ENCODE measurements around the gene RPSA. TPM values are rescaled to one million over a fixed set of nuclear protein-coding genes. Genes with fewer than 3 reads are reported as not detected.

Gene RPSA
- total RNA-seq (2021; ENCODE audit: unreplicated experiment) (2,486 TPM), Bru-seq, nascent RNA (percentile 99 among the genes with signal in this experiment), BruChase-seq, experiment 1, labeled RNA remaining after a 6-hour chase (percentile 100 among the genes with signal in this experiment), BruChase-seq, experiment 2, labeled RNA remaining after a 2-hour chase (percentile 99 among the genes with signal in this experiment)
- 3,310 and 3,338 TPM in 2 replicates for polyA plus RNA-seq (2012)
- long read RNA-seq, transcript RPSA-201 (7 exons, 1,171 nt) = major isoform, 828 of 937 reads
- long read RNA-seq, transcript RPSA-207 (5 exons, 1,227 nt) = minor isoform, 8 of 937 reads
- long read RNA-seq, partial matches to known transcripts = 36 of 937 reads
- long read RNA-seq, other reads (novel, unspliced or antisense) = 60 of 937 reads

- CTCF ChIA-PET = interaction anchor here (1.6 kb wide), 1 partner anchor 92 kb away, joined by 3 read pairs; no protein-coding TSS in a partner anchor
- peak; percentile 94 for ATAC-seq
- H3K4me2 ChIP-seq (ENCODE audit: low read length) = peak within 1 kb of the TSS; percentile 89
- TF ChIP-seq POLR2A (IDR thresholded peaks at IDR 0.05; ENCODE audit: borderline replicate concordance, extremely low read depth, insufficient read depth, insufficient read length) = peak; percentile 96
- TF ChIP-seq CBX3 (IDR thresholded peaks at IDR 0.05; ENCODE audit: low read depth) = peak; percentile 61
- TF ChIP-seq EZH2phosphoT487 (IDR thresholded peaks at IDR 0.05; ENCODE audit: borderline replicate concordance) = no peak
- no peak for TF ChIP-seq FOSL1 (IDR thresholded peaks at IDR 0.05; ENCODE audit: low read depth)
- TF ChIP-seq, protein P1, sequence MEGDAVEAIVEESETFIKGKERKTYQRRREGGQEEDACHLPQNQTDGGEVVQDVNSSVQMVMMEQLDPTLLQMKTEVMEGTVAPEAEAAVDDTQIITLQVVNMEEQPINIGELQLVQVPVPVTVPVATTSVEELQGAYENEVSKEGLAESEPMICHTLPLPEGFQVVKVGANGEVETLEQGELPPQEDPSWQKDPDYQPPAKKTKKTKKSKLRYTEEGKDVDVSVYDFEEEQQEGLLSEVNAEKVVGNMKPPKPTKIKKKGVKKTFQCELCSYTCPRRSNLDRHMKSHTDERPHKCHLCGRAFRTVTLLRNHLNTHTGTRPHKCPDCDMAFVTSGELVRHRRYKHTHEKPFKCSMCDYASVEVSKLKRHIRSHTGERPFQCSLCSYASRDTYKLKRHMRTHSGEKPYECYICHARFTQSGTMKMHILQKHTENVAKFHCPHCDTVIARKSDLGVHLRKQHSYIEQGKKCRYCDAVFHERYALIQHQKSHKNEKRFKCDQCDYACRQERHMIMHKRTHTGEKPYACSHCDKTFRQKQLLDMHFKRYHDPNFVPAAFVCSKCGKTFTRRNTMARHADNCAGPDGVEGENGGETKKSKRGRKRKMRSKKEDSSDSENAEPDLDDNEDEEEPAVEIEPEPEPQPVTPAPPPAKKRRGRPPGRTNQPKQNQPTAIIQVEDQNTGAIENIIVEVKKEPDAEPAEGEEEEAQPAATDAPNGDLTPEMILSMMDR (IDR thresholded peaks at IDR 0.05 in 2 of 3, conservative IDR thresholded peaks at IDR 0.05 in 1 of 3; ENCODE audit: borderline replicate concordance in 1 of 3, insufficient read depth in 1 of 3, low read depth in 2 of 3, low read length in 2 of 3) = peak; percentile 8 to 22 (median 14); a peak in 3 of 6 replicates
- no peak for TF ChIP-seq ZNF274 (IDR thresholded peaks at IDR 0.05; ENCODE audit: low read depth, low read length)
- peak; percentile 62 for TF ChIP-seq YY1 (IDR thresholded peaks at IDR 0.05; ENCODE audit: extremely low read depth, insufficient replicate concordance, low read depth, low read length)
- peak; percentile 98 for TF ChIP-seq ZFX (IDR thresholded peaks at IDR 0.05)
- TF ChIP-seq MAX (IDR thresholded peaks at IDR 0.05) = peak; percentile 99
- TF ChIP-seq ATF3 (IDR thresholded peaks at IDR 0.05) = no peak
- no peak for TF ChIP-seq EZH2 (IDR thresholded peaks at IDR 0.05)
- TF ChIP-seq SP1 (IDR thresholded peaks at IDR 0.05; ENCODE audit: low read depth) = peak; percentile 85
- peak; percentile 55; the same call in 1 of the 2 replicates for TF ChIP-seq ELF1 (IDR thresholded peaks at IDR 0.05; ENCODE audit: borderline replicate concordance, low read depth)
- peak; percentile 35 for TF ChIP-seq JUND (IDR thresholded peaks at IDR 0.05)
- 0 out of 2 replicates have a peak, but pooled peaks have one; percentile 49 for TF ChIP-seq EGR1 (IDR thresholded peaks at IDR 0.05; ENCODE audit: low read depth)
- TF ChIP-seq CEBPB (IDR thresholded peaks at IDR 0.05; ENCODE audit: low read depth) = no peak
- peak; percentile 53 for TF ChIP-seq RAD21 (IDR thresholded peaks at IDR 0.05; ENCODE audit: low read depth)
- peak; percentile 7 for TF ChIP-seq TCF7L2 (IDR thresholded peaks at IDR 0.05; ENCODE audit: borderline replicate concordance, extremely low read depth, insufficient read depth, insufficient read length)
- peak; percentile 98 for TF ChIP-seq POLR2AphosphoS5 (IDR thresholded peaks at IDR 0.05; ENCODE audit: low read depth, low read length)
- peak; percentile 92 for TF ChIP-seq SIN3A (IDR thresholded peaks at IDR 0.05; ENCODE audit: low read depth)
- TF ChIP-seq, protein P2, sequence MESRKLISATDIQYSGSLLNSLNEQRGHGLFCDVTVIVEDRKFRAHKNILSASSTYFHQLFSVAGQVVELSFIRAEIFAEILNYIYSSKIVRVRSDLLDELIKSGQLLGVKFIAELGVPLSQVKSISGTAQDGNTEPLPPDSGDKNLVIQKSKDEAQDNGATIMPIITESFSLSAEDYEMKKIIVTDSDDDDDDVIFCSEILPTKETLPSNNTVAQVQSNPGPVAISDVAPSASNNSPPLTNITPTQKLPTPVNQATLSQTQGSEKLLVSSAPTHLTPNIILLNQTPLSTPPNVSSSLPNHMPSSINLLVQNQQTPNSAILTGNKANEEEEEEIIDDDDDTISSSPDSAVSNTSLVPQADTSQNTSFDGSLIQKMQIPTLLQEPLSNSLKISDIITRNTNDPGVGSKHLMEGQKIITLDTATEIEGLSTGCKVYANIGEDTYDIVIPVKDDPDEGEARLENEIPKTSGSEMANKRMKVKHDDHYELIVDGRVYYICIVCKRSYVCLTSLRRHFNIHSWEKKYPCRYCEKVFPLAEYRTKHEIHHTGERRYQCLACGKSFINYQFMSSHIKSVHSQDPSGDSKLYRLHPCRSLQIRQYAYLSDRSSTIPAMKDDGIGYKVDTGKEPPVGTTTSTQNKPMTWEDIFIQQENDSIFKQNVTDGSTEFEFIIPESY (IDR thresholded peaks at IDR 0.05; ENCODE audit: extremely low read depth, insufficient replicate concordance, low read length) = peak; percentile 27
These were observed at the start of gene RPSA for GRCh38 chr3:39406368-39407258. Gene RPSA, plus strand, starts transcription at chr3:39406720. Its CDS starts 934 bp downstream, at chr3:39407654.

More at GRCh38 chr3:39406368-39407258, at the start of gene RPSA:
- H3K79me2 ChIP-seq (ENCODE audit: insufficient read depth, low read length) = peaks cover 51% of the 10 kb centered on the region
- H3K4me3 ChIP-seq (replicated peaks in 1 of 2; ENCODE audit: low read depth in 1 of 2, low read length in 2 of 2) = peak within 1 kb of the TSS; percentile 73 to 98
- no peaks in the 10 kb centered on the region for H3K27me3 ChIP-seq (ENCODE audit: insufficient read depth, low read length)
- peaks cover 38 to 45% of the 10 kb centered on the region in 2 experiments for H3K36me3 ChIP-seq (ENCODE audit: control insufficient read depth in 1 of 2, insufficient read depth in 2 of 2, low read length in 2 of 2)
- peaks cover 11 to 32% of the 10 kb centered on the region in 2 experiments for H3K4me1 ChIP-seq (ENCODE audit: control insufficient read depth in 1 of 2, insufficient read depth in 2 of 2, low read length in 2 of 2)
- peak within 1 kb of the TSS; percentile 87 for H3K9ac ChIP-seq (ENCODE audit: low read length)
- peak within 1 kb of the TSS; percentile 89 for H3K27ac ChIP-seq (ENCODE audit: low read depth, low read length)
- DNase-seq (ENCODE audit: low read depth, low spot score) = peak; percentile 93
- H2AFZ ChIP-seq (ENCODE audit: low read depth, low read length, poor library complexity, severe bottlenecking) = no peak within 1 kb of the TSS
- POLR2A ChIA-PET = interaction anchor here (1.4 to 1.7 kb wide), 3 partner anchors 10 to 28 kb away, joined by 5 to 9 read pairs (median 6); no protein-coding TSS in a partner anchor
- intact Hi-C loops (cut with micrococcal nuclease) = loop anchor here (1.0 kb wide), 1 partner anchor 22 kb away; no protein-coding TSS in a partner anchor
- H4K20me1 ChIP-seq (ENCODE audit: insufficient read depth) = peaks cover 31% of the 10 kb centered on the region; the same call in 1 of the 2 replicates
- no TSS peak for BruUV-seq (replicated peaks)
- no peaks in the 10 kb centered on the region for H3K9me3 ChIP-seq (ENCODE audit: control insufficient read depth in 1 of 2, insufficient read depth in 1 of 2, low read depth in 1 of 2, low read length in 2 of 2)
- RAD21 ChIA-PET (ENCODE audit: low non-redundant PET in 1 of 2, low total read pairs in 2 of 2, uncharacterized antibody in 2 of 2, unreplicated experiment in 2 of 2) = no interaction called here
- H3K9me2 ChIP-seq (ENCODE audit: insufficient read depth) = no peaks in the 10 kb centered on the region
